Prostate gland (tissue), 2 donors: ENCODE results near the gene ZNF620. TPM values are rescaled to one million over a fixed set of nuclear protein-coding genes. Genes with fewer than 3 reads are reported as not detected.
"Not testable (repeated sequence)": the region's sequence is repeated elsewhere in the genome, so short reads cannot be mapped to it uniquely, and the experiment has no call there.

Experiments
- DNase-seq: peaks from one replicate; pipeline ENCODE4 v3.0.0-alpha.2; 2019; ENCODE audit warnings: low spot score
- H3K27ac ChIP-seq, 2 donors: fragments of 200-600 bp; sonication (generic); 2 replicates each; pipeline ENCODE4 v1.5.1; 2017 to 2019
- H3K27me3 ChIP-seq: fragments of 200-600 bp; sonication (generic); replicated peaks from 2 replicates; pipeline ENCODE4 v1.5.1; 2019; ENCODE audit not compliant: insufficient read depth
- H3K36me3 ChIP-seq, 2 donors: fragments of 200-600 bp; sonication (generic); 1 replicate in 1 of 2; 2 replicates in 1 of 2; pipeline versions ENCODE4 v1.5.1 to v1.8.1; 2017 to 2019
- H3K4me1 ChIP-seq: fragments of 200-600 bp; sonication (generic); replicated peaks from 2 replicates; pipeline ENCODE4 v1.5.1; 2019
- H3K4me3 ChIP-seq, 2 donors: fragments of 200-600 bp; sonication (generic); 2 replicates each; pipeline ENCODE4 v1.5.1; 2017 to 2019
- H3K9me3 ChIP-seq: fragments of 200-600 bp; sonication (generic); 2 replicates; pipeline ENCODE4 v1.5.1; 2017
- CTCF ChIP-seq, 4 experiments: fragments of 200-600 bp in 2 of 4; fragments of 450-650 bp in 2 of 4; sonication (generic) in 2 of 4; IDR thresholded peaks; 1 replicate in 3 of 4; 2 replicates in 1 of 4; pipeline ENCODE4 v1.5.1; 2016 to 2019; ENCODE audit warnings: antibody characterized with exemption in 4 of 4, mild to moderate bottlenecking in 2 of 4, moderate library complexity in 2 of 4
- POLR2A ChIP-seq: fragments of 450-650 bp; IDR thresholded peaks from one replicate; pipeline ENCODE4 v1.6.1; 2016; ENCODE audit warnings: antibody characterized with exemption, mild to moderate bottlenecking
- POLR2AphosphoS5 ChIP-seq: sonication (generic); formaldehyde crosslinking; IDR thresholded peaks from one replicate; pipeline ENCODE4 v1.6.1; 2017; ENCODE audit warnings: antibody characterized with exemption
- WGBS: methylation state at CpG from one replicate; pipeline ENCODE4 v1.1.5; 2018; 5-methylcytosine and 5-hydroxymethylcytosine counted together
- intact Hi-C: fragments of 100-400 bp; cut with DNase I; formaldehyde crosslinking; loops from one replicate; pipeline ENCODE4 v1.14.2; 2022
- small RNA-seq, 2 donors: library from RNA; depleted of rRNA; stranded (forward); fragments of <200 nt; gene quantifications; one replicate each; pipeline ENCODE3, GENCODE V24; 2016
- total RNA-seq, 2 donors: library from RNA; depleted of rRNA; stranded (reverse); fragments of >200 nt; gene quantifications; one replicate each; pipeline ENCODE4 v1.1.0, GENCODE V29; 2016

ZNF620 gene
- total RNA-seq, 2 donors from 2014 or later, result 4.0 to 4.3 TPM

- Histone ChIP-seq H3K4me3 (no peak overlapping the region), H3K4me1 (no peaks in the 10 kb centered on the region), H3K27ac (no peak overlapping the region), H3K36me3 (no peaks in the 10 kb centered on the region), H3K27me3 (no peaks in the 10 kb centered on the region), H3K9me3 (no peaks in the 10 kb centered on the region)
- no peak for DNase-seq
- intact Hi-C loops, result no loop called here
- WGBS, result 96% methylated on average over 1 of the region's 1 CpG
- TF ChIP-seq POLR2A (no peak), POLR2AphosphoS5 (no peak), CTCF (IDR thresholded peaks at IDR 0.05) (no peak)
Measured at GRCh38 chr3:40550167-40550566, 44.3 kb downstream of the ZNF620 start.

DNA sequence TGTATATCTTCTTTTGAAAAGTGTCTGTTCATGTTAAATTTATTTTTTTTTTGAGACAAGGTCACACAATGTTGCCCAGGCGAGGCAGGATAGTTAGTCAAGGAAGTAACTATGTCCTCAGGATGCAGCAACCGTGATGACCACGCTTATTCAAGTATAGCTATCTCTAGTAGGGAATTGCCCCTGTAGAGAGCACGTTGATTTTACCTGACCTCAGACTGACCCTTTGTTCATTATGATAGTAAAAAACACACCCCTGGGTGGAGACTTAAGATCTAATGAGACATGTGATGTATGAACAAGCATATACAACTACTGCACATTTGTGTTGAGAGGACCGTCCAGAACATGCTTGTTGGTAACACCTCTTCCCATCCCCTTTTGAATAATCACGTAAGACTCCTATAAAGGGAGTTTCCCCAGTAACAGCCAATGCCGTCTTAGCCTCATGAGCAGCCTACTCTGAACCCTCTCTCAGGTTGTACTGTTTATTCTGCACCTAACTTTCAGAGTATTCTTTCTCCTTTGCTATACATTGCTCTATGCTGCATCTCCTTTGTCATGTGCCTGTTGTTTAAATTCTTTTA, 51.8 kb downstream of the ZNF620 start:
- 83% methylated on average over 7 of the region's 7 CpGs for WGBS
- Histone ChIP-seq H3K9me3 (no peaks in the 10 kb centered on the region), H3K27ac (no peak overlapping the region), H3K27me3 (no peaks in the 10 kb centered on the region), H3K36me3 (no peaks in the 10 kb centered on the region), H3K4me1 (no peaks in the 10 kb centered on the region), H3K4me3 (no peak overlapping the region)
- intact Hi-C loops, result no loop called here
- TF ChIP-seq POLR2AphosphoS5 (no peak), CTCF (IDR thresholded peaks at IDR 0.05) (no peak), POLR2A (no peak)
- DNase-seq, result no peak

DNA sequence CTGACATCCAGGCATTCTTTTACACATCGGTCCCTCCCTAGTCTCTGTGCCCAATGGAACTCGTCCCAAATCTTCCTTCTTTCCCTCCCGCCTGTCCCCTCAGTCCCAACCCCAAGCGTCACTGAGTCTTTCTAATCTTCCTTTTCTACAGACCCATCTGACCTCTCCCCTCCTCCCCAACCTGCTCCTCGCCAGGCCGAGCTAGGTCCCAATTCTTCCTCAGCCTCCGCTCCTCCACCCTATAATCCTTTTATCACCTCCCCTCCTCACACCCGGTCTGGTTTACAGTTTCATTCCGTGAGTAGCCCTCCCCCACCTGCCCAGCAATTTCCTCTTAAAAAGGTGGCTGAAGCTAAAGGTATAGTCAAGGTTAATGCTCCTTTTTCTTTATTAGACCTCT, 56.6 kb downstream of the ZNF620 start:
- H3K27ac ChIP-seq, DNase-seq, intact Hi-C loops, H3K9me3 ChIP-seq, H3K4me1 ChIP-seq, H3K36me3 ChIP-seq, H3K4me3 ChIP-seq, H3K27me3 ChIP-seq: not testable (repeated sequence)
- 81% methylated on average over 9 of the region's 9 CpGs for WGBS

DNA sequence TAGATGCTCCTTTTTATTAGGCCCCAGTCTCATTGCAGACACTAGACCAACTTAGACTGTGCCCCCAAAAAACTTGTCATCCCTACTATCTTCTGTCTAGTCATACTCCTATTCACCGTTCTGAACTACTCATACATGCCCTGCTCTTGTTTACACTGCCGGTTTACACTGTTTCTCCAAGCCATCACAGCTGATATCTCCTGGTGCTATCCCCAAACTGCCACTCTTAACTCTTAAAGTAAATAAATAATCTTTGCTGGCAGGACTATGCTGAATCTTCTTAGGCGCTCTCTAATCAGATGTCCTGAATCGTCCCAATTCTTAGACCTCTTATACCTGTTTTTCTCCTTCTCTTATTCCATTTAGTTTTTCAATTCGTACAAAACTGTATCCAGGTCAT, 59.8 kb downstream of the ZNF620 start:
- H3K9me3 ChIP-seq, H3K4me3 ChIP-seq, H3K4me1 ChIP-seq, H3K36me3 ChIP-seq, DNase-seq, H3K27ac ChIP-seq, H3K27me3 ChIP-seq, intact Hi-C loops: not testable (repeated sequence)
- 80% methylated on average over 5 of the region's 5 CpGs for WGBS

GRCh38 chr3:40566694-40567093, 60.9 kb downstream of the ZNF620 start:
- TF ChIP-seq CTCF (IDR thresholded peaks at IDR 0.05), result no peak
- TF ChIP-seq POLR2AphosphoS5, result no peak
- no peak for TF ChIP-seq POLR2A
- no peak for DNase-seq
- Histone ChIP-seq H3K9me3 (no peaks in the 10 kb centered on the region), H3K27ac (no peak overlapping the region), H3K4me3 (no peak overlapping the region), H3K36me3 (no peaks in the 10 kb centered on the region), H3K27me3 (no peaks in the 10 kb centered on the region), H3K4me1 (no peaks in the 10 kb centered on the region)
- 63% methylated on average over 4 of the region's 4 CpGs for WGBS
- intact Hi-C loops, result no loop called here

Small RNA genes within 50 kb of the gene (small RNA-seq; reads per million reads assigned to genes)
- 0 to 0.09 reads per million in 2 donors for gene RNU5B-2P

Other genes with a start within 250 kb of the ZNF620 start
- gene EIF1B, start 196.3 kb upstream of the ZNF620 start, total RNA-seq, result 10 to 100 TPM; 26.5 to 29.4 TPM
- gene ENTPD3, start 118.9 kb upstream of the ZNF620 start, total RNA-seq, result 10 to 100 TPM in 1 of 2 donors, 1 to 10 TPM in 1; 2.4 to 11.0 TPM
- 100 to 1,000 TPM; 267 to 422 TPM for gene RPL14, start 48.7 kb upstream of the ZNF620 start, total RNA-seq
- gene ZNF619, start 28.9 kb upstream of the ZNF620 start, total RNA-seq, result 1 to 10 TPM; 6.9 to 8.8 TPM
- gene ZNF621, start 18.9 kb downstream of the ZNF620 start, total RNA-seq, result 10 to 100 TPM; 15.8 to 23.6 TPM